GM19328 (cell line): ENCODE results near the gene ACAN.

Experiments used
- ATAC-seq: cut with Tn5 transposase; IDR thresholded peaks from one replicate; pipeline ENCODE4 v1.9.1; 2021; ENCODE audit warnings: mild to moderate bottlenecking, moderate library complexity; ENCODE audit not compliant: unreplicated experiment

Gene ACAN

DNA sequence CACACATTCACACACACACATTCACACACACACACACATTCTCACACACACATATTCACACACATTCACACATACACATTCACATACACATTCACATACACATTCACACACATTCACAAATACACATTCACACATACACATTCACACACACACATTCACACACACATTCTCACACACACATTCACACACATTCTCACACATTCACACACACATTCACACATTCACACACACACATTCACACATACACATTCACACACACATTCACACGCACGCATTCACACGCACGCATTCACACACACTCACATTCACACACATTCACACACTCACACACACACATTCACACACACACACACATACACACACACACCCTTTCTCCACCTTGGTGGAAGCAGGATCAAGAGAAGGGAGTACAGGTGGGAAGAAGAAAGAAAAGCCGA is 97.8 kb downstream of the ACAN start:
- no peak for ATAC-seq

DNA sequence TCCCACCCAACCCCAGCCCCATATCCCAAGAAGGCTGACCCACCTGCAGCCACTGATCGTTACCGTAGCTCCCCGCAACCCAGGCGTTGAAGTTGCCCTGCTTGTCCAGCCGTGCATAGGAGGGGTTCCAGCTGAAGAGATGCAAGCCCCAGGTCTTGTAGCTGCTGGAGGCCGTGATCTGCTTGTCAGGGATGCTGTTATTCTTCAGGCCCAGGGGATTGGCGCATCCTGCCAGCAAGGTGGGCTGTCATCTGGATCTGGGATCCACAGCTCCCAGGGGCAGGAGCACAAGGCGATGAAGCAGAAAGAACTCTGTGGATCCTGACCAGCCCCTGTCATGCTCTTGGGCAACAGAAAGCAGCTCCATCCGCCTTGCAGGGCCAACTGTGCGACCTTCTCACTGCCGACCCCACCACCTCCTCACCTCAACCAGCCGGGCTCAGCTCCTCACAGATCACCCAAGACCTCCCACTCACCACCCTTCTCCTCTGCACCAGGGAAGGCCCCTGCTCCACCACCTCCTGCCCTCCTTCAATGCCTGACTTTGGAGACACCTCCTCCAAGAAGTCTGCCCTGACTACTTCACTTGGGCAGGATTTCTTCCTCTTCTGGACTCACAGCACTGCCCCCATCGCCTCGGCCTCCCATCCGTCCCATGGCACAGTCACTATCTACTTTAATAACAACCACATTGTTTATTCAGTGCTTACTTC is 98.4 kb downstream of the ACAN start:
- no peak for ATAC-seq

DNA sequence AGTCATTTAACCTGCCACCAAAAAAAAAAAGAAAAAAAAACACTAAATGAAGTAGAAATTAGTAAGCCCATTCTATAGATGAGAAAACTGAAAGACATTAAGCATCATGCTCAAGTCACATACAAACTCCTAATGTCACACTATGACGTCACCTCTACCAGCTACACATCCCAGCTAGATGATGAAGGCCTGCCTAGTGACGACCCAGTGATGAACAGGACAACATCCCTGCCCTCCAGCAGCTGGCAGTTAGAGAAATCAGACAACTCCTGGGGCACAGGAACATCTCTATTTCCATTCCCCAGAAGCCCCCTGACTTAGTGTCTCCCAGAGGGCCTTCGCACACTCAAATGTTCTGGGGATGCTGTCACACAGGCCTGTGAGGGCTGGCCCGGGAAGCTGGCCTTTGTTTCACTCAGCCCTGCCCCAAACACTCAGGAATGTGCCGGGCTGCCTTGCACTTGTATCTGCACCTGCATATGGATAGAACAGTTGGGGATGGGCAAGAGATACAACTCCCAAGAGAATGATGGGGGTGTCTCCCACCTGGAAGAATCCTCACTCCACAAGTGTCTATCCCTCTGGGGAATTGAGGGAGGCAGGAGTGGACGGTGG is 99.1 kb downstream of the ACAN start:
- no peak for ATAC-seq

DNA sequence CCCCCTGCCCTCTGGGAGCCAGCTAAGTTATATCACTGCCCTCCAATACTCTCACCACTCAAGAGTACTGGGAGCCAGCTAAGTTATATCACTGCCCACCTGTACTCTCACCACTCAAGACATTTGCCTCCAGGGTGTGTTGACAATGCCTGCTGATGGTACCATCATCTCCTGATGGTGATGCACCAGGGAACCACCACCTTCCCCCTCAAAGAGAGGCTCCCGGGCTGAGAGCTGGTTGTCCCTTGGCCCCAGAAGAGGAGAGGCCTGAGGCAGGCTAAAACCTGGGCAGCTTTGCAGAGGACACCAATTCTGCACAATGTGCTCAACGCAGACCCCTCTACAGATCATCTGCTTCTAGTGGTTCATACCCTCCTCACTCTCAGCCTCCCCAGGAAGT is 99.6 kb downstream of the ACAN start:
- ATAC-seq: no peak

DNA sequence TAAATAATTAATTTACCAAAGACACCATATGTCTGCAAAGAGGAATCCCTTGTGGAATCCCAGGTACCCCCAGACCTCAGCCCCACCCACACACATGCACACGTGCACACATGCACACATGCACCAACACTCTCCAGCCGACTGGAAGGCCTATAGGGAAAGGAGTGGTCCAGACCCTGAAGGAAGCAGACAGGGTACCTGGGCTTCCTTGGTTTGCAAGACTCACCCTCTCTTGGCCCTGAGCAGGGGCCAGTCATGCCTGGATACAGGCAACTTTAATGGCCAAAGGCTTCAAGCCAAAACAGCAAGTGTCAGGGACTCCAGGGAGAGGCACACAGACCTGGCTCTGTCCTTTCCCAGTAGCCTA is 101.0 kb downstream of the ACAN start:
- no peak for ATAC-seq

DNA sequence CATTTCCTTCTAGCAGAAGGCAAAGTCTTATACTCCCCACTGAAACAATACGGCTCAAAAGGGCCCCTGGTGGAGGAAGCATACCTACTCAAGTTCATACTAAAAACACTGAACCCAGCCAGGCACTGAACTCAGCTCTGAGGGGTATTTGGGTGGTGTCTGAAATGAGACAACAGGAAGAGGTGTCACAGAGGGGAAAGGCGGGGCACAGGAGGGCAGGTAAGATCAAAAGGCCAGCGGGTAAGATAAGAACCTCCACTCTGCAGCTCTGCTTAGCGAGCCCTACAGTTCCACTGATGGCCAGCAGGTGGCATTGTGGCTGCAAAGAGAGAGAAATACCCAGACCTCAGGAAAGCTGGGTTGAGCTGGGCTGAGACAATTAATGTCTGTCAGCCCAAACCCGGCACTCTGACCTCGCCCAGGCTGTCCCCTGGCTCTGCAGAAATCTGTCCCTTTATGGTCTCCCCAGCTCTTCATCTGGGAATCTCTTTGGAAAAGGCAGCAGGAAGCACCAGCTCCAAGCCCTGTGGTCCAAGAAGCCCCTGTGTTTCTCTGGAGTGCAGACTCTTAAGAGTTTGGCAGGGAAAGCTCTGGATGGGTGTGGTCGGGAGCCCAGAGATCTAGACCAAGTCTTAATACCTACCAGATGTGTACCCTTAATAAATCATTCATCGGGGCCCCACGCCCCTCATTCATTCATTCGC is 101.5 kb downstream of the ACAN start:
- no peak for ATAC-seq

DNA sequence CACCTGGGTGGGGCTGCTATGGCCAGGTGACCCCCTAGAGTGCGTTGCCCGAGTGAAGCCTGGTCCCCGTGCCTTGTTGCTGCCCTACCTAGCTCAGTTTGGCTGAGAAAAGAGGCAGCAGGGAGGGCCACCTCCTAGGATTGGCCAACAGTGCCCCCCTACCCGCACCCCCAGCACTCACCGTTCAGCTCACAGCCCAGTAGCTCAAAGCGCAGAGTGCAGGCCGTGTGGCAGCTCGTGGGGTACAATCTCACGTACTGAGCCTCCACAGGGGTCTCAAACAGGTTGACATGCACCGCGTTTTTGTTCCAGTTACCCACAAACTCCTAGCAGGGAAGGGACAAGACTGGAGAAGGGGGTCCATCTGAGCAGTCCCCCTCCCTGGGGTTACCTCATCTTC is 102.3 kb downstream of the ACAN start:
- ATAC-seq: no peak

DNA sequence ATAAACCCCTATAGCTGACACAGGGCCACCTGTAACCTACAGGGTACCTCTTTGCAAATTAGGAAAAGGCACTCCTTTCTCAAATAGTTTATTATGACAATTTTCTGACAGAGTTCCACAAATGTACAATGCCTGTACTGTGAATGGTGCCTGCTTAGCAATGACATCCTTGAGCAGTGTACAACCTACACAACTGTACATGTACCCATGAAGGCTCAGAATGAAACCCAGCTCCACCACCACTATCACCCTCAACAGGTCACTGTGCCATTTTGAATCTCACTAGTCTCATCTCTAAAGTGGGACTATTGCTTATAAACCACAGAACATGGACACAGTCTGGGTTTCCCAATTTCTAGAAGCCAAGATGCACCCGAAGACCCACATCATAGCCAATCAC is 102.9 kb downstream of the ACAN start:
- ATAC-seq: no peak

DNA sequence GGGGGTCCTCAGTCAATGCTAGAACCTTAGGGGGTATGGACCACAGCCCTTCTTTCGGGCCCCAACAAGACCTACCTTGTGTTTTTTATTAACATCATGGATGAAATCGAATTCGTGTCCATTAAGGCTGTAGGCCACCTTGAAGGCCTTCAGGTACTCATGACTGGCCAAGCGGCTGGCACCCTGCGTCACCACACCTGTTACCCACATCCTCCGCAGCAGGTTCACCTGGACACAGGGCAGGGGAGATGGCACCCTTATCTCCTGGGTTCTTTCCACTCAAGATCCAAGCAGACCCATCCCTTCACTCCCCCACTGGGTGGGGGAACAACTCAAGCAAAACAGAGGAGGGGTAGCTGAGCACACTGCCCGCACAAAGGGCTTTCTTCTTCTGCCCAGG is 103.3 kb downstream of the ACAN start:
- ATAC-seq: no peak

DNA sequence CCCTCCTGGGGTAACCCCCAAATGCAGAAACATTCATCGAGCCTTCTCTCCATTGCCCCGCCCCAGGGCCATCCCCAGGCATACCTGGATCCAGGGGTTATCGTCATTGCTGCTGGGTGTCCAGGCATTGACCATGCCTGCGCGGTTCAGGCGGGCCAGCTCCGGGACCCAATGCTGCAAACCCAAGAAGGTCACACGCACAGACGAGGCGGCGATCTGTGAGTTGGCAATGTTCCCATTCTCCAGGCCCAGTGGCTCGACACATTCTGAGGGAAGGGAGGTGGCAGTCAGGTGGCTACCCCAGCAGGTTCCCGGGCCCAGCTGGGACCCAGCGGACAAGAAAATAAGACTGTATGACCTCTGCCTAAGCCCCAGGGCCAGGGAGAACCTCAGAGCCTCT is 103.9 kb downstream of the ACAN start:
- ATAC-seq: no peak

DNA sequence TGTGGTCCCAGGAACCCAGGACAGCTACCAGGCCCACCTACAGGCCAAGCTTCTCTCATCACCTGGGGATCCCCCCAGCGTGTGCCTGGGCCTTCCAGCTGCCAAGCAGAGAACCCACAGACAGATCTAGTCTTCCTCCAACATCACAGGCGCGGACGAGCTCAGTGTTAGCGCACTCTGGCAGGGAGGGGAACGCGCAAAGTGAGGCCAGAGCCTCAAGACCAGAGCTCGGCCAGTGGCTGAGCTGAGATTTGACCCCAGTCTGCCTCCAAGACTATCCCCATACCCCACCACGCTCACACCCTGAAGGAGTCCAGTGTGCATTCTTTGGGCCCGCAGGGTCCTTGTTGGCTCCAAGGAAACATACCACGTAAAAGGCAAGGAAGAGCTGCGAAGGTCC is 104.9 kb downstream of the ACAN start:
- ATAC-seq: no peak

DNA sequence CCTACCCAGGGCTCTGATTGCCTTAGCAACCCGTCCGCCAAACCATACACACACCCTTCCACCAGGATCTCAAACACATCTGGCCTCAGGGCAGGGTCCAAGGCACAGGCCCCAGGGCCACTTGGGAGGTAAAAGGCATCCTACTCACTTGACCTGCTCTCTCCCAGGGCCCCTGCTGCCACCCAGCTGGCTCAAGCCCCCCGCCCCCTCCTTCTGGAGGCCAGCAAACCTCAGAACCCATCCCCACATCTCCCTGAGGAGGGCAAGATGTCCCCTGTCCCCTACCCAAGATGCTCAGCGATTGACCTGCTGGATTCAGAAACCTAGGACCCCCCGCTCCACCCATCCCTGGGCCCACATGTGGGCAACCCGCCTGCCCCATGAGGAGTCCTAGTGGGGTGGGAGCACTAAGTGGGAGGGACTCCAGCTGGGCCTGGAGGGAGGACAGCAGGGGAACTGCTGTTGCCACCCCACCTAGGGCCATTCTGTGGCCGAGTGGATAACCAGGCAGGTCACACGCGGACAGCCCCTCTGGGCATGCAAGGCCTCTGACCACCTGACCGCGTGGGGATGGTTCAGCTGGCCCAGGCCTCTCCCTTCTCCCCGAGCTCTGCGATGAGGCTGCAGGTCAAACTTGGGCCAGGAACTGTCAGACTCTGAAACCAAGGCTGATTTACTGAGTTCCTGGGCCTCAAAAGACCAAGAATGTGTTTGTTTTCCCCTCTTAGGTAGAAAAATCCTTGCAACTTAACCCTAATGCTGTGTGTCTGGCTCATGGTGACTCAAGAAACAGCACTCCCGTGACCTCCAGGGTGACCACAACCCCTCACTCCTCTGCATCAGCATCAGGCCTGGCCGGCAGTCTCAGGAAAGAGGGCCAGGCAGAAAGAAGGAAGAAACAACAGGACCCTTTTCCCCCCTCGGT is 105.7 kb downstream of the ACAN start:
- ATAC-seq: no peak

DNA sequence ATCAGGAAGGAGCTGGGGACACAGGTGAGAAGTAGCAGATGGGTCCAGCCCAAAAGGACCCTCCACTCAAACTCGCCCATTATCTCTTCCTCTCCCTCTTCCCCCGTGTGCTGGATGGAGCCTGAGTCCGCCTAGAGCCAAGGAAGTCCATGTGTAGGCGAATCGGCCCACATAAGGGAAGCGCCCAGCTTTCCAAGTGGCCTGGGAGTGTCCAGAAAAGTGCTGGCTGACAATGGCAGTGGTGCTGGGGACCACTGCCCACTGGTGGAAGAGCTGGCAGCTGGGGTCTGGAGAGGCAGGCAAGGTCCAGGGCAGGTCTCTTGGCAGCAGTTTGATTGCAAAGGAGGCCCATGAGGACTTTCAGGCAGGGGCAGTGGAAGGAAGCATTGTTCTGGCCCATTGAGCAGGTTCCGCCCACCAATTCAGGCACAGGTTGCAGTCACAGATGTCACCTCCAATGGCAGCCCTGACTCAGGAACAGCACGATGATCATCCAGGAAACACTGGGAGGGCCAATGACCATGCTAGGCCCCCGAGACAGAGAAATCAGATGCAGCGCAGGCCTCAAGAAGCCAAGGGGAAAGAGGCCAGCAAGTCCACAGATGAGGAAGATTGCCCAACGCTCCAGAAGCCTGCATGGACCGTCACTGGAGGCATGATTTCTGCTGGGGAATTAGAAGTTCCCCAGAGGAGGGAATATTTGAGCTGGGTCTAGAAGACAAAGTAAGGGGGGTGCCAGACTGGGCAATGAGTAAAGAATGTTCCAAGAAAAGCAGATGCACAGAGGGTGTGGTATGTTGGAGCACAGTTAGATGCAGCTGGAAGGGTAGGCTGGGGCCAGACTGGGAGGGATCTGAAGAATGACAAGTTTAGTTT is 107.0 kb downstream of the ACAN start:
- ATAC-seq: no peak

DNA sequence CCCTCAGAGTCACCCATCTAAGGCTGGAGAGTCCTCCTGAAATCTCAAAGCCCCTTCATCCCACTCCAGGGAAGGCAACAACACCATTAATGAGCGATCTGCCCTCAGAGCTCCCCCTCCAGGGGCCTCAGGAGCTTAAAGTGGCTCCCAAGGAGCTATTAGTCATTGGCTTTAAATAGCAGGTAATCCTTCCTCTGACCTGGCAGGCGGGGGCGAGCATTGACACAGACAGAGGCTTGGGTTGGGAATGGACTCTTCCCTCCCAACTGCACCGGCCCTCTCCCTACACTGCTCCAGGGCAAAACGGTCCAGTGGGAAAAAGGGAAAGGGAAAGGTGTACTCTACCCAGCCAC is 108.5 kb downstream of the ACAN start:
- ATAC-seq: no peak

DNA sequence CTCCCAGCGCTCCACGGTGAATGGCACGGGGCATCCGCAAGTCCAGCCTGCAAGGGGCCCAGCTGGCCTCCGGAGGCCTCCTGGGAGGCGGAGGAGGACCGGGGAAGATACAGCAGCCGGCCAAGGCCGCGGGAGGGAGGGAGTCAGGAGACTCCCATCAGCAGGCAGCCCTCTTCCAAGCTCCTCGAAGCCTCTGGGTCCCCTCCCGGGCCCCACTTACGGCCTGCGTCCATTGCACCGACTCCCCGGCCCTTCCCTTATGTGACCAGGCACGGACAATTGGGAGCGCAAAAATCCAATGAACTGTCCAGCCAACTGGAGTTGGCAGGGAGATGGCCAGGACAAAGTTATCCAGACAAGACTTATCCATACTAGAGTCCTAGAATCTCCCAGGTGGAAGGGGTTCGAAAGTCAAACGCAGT is 109.3 kb downstream of the ACAN start:
- no peak for ATAC-seq

DNA sequence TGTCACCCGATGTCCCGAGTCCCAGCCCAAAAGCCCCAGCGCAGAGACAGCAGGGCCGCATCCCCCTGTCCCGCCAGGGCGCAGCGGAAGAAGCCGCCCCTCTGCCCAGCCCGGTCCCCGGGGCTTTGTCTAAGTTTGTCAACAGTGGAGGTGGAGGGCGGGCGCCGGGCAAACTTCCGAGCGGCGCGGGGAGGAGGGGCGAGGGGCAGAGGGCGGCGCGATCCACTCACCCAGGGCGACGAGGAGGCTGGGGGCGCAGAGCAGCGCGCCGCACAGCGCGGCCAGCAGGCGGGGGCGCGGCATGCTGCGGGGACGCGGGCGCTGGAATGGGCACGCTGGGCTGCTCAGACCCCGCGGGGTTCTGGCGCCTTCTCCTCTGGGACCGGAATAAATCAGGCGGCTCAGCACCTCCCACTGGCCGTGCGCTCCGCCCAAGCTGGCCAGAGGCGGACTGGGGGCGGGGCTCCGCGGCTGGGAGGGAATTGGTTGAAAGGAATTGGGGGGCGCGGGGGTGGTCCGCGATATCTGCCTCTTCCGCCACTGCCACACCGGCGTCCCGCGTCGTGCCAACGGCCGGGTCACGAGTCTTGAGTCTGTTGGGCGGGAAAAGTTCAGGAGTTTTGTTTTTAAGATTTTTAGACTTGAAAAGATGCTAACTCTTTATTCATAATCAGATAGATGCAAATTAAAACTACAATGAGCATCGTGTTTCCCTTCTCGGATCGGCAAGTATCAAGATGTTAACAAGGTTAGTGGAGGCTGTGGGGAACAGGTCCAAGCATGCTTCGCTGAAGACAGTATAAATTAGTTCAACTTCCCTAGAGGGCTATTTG is 110.0 kb downstream of the ACAN start, which contains the start of gene MFGE8:
MFGE8 (minus strand) TSS at position 363 of the 833 bp plus-strand sequence; CDS start at position 303, 60 bp downstream.
- peak; percentile 78 for ATAC-seq

DNA sequence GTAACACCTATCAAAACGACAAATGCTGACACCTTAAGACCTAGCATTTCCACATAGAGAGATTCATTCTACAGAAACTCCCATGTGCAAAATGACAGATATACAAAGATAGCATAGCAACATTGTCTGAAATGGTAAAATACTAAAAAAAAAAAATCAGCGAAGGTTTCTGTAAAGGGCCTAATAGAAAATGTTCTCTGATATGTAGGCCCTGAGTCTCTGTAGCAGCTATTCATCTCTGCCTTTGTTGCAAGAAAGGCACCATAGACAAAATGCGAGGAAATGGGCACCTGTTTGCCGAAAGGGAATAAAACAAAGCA is 110.6 kb downstream of the ACAN start:
- no peak for ATAC-seq

DNA sequence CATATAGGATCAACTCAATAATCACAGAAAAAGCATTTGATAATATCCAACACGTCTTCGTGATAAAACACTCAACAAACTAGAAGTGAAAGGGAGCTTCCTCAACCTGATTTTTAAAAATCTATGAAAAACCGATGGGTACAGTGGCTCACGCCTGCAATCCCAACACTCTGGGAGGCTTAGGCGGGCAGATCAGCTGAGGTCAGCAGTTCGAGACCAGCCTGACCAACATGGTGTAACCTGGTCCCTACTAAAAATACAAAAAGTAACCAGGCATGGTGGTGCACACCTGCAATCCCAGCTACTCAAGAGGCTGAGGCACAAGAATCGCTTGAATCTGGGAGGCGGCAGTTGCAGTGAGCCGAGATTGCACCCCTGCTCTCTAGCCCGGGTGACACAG is 112.1 kb downstream of the ACAN start:
- no peak for ATAC-seq

DNA sequence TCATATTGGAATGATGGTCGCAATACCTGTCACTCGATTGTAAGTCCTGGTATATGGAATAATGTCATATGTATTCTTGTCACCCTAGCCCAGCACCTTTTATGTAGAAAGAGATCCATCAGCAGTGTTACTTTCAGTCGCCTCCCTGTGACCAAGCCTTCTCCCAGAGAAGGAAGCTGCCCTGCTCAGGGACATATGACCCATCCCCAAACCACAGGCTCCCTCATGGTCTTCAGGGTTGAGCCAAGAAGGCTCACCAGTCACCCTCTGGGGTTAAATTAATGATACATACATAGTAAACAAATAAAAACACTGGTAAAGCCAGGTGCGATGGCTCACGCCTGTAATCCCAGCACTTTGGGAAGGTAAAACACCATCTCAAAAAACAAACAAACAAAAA is 114.5 kb downstream of the ACAN start:
- ATAC-seq: no peak

DNA sequence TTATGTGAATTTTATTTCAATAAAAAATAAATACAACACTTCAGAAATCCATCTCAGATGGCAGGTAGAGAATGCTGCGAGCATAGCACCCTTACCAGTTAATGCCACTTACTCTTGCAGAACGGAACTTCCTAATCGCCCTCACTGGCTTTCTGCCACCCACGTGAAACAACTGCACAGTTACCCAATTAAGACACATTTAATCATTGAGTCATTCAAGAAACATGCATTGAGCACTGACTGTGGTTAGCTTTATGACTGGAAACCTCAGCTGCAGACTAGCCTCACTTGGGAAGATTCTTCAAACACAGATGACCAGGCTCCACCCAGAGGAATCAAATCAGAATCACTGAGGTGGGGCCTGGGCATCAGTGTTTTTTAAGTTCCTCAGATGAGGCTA is 115.5 kb downstream of the ACAN start:
- ATAC-seq: no peak
